ENCODE data around the gene SMURF2.

The SMURF2 gene

GRCh38 chr17:64534187-64534586, 127.9 kb downstream of the SMURF2 start:
- DNase-seq, result peak; percentile 4

DNA sequence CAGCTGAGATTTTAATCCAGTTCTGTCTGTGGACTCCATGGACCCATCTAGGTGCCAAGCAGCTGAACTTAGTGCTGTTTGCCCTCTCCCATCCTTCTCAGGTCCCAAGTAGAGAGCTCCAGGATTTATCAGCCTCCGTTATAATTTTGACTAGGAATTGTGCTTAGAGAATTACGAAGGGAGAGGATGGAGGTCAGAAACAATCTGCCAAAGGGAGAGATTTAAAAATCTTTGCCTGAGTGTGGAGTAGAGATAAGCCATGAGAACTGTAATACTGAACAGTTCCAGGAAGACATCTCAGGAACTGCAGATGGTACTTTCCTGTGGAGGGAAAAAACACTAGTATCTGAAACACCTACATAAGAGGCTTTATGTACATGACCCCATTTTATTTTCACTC, 128.3 kb downstream of the SMURF2 start:
- DNase-seq, result no peak

GRCh38 chr17:64532409-64532808, 129.7 kb downstream of the SMURF2 start:
- no peak for DNase-seq

- DNase-seq, result no peak
Measured at GRCh38 chr17:64531955-64532371, 130.1 kb downstream of the SMURF2 start.

DNA sequence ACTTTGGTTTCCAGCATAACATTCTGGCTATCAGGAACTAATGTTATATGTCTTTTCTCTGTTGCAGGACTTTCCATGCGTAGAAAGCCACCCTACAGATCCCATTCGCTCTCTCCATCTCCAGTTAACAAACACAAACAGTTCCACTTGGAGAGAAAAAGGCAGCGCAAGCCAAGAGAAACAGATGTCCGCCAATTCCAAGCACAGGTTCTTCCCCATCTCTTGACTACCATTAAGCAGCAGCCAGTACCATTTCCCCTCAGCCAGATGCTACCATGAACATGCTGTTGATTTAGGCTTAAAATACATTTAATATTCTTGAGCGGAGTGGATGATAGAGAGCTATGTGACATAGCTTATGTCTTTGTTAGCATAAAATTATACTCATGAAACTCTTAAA, 132.9 kb downstream of the SMURF2 start:
- DNase-seq, result no peak

DNA sequence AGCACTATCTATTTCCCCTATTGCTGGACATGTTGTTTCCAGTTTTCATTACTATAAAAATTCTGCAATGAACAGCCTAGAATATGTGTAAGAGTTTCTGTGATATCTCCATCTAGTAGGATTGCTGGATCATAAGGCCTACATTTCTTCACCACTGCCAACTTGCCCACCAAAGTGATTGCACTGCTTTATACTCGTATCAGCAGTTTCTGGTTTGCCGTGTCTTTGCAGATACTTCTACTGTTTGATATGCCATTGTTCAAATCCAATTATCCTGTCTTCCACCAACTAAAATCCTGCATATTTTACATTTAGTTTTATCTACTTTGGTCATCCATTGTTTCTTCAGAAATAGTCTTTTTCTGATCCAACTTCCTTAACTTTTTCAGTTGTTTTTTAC, 134.2 kb downstream of the SMURF2 start:
- DNase-seq, result no peak

GRCh38 chr17:64520359-64520758, 141.7 kb downstream of the SMURF2 start:
- no peak for DNase-seq

DNA sequence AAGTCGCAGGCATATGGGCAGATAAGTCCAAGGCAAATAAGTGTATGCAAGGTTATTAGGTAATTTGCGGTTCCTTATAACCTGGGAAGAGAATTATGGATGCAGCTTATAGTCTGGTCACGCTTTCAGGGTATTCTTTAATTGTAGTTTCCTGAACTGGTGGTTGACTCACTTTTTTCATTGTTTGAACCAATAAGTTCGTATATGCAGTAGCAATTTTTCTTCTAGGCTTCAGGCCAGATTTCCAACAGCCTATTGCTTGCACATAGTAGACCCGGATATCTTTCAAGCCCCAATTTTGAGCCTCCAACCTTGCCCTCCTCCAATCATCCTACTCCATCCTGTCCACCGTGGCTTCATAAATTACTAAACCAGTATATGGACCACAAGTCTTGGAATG, 142.5 kb downstream of the SMURF2 start:
- no peak for DNase-seq

DNA sequence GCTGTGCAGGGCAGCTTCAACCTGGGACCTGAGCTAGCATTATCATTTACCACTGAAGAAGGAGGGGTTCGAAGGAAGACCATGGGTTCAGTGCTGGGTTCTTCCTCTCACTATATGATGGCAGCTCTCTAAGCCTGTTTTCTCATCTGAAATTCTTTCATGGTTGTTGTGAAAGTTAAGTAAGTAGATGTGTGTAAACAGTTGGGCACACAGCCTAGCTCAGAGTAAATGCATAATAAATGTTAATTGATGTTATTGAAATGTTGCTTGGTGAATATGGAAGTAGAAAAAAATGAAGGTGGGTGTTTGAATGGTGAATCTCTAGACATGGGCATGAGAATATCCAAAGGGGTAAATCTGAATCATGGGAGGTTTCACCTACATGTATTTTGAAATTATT, 146.3 kb downstream of the SMURF2 start:
- DNase-seq, result no peak

DNA sequence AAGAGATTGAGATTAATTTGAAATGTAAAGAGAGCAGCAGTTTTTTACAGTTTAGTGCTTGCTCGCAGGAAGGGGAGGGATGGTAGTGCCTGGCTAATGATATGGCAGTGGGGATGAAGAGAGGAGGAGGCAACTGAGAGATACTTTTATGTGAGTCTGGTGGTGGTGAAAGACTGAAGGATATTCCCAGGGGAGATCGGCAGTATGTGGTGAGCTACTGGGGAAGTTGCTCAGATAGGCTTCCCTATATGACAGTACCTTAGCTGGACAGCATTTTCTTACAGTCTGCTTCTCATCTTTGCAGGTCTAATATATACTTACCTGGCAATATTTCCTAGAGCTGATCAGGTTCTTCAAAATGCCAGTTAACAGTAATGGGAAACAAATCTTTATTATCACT, 146.7 kb downstream of the SMURF2 start:
- DNase-seq, result no peak

GRCh38 chr17:64509179-64509578, 152.9 kb downstream of the SMURF2 start:
- DNase-seq, result no peak

DNA sequence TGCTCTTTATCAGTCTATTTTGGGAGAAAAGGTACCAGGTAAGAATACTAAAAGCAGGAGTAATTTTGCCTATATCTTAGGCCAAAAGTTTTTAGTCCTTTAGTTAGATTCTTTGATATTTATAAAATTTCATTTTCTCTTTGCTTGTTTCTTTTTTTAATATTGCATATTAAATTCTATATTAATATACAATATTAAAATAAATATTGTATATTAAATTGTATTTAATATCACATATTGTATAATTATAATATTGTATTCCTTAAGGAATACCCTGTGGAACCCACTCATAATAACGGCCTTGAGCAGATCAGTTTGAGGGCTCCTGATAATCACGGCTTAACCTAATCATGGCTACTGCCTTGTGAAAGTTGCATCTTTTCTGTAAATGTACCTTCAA, 153.4 kb downstream of the SMURF2 start:
- no peak for DNase-seq

DNA sequence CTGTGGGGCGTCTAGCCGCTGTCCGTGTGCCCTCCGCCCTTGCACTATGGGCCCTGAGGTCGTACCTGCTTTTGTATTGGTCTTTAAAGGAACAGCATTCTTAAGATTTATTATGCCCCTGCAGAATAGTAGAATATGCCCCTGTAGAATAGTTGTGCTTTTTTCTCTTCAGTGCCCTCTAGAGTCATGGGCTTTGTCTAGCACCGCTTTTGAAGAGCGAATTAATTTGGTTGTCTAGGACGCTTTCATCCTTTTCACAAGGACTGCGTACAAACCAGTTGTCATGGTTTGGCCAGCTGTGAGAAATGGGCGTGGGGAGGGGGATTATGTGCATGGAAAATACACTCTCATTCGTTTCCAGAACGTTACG, 154.7 kb downstream of the SMURF2 start:
- DNase-seq, result peak; percentile 21

DNA sequence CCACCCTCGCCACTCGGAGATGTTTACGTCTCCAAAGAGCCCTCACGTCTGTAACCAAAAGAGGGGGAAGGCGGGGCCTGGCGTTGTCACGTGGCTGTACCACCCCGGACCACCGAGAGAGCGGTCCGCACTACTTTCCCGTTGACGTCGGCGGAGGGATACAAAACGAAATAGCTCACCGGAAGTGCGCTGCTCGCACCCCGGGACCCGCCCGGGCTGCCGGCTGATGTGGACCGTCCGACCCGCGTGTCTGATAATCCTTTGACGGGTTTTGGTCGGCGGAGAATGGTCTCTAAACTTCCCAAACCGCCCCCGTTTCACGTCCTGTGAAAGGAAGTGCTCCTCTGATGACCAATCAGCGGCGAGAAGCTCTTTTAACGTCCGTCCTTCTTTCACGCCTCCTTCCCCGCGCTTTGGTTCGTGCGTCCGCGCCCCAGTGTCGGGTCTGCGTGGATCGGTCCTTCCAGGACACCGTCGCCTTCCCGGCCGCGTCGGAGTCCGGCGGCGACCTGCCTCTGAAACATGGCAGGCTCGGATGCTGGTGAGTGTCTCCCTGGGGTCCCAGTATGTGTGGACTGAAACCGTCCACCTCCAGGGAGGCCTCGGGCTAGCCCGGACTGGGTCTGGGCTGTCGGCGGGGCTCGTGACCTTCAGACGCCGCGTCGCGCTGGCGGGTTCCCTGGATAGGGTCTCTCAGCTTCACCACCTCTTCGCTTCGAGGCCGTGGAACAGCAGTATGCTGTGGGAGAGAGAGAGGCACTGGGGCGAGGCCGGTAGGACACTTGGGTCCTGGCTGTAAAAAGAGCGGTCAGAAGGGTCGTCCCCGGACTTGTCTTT, 155.3 kb downstream of the SMURF2 start, which contains the start of gene CEP95:
Gene CEP95, plus strand, starts transcription at position 402 of the 837 bp plus-strand sequence. Its CDS starts 121 bp downstream, at position 523.
- DNase-seq, result peak; percentile 99

DNA sequence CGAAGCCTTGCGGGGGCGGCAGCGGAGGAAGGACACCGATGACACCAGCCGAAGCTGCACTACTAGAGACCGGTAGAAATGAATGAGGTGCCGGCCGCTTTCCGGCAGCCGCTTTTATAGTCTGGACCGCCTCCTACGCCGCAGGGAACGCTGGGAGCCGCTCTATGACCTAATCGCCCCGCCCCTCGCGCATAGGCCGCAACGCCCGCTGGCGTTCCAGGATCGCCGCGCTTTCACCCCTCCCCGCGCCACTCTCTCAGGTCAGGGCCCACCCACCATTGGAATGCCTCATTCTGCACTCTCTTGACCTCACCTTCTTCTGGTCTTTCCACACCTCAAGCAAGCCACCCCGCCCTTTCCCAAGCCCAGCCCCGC, 155.9 kb downstream of the SMURF2 start, which contains the start of gene DDX5:
Gene DDX5, minus strand, starts transcription at position 89 of the 375 bp plus-strand sequence. CDS start 170 bp downstream, outside the sequence.
- peak; percentile 99 for DNase-seq

- peak; percentile 75 for DNase-seq
Measured at GRCh38 chr17:64505340-64506200, 156.5 kb downstream of the SMURF2 start.

DNA sequence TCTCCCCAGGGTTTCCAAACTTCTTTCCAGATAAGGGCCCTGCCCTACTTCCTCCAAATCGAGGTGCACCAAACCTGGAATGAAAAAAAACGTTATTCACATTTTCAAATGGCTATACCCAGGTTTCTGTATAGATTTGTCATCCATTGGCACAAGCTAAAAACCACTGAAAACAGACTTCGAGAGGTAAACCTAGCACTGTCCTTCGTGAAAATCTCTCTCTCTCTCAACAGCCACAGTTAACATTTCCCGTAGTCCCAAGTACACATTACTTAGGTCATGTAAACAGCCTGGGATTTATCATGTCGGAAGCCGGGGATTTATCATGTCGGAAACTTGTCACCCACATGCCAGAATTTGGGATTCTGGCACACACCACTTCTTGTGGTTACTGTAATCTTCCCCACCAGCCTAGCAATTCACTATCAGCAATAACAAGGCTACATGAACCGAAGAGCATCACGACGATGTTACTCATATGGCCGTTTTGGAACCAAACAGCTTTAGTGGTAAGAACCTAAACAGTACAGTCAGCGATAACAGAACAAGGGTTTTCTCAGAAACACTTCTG, 157.3 kb downstream of the SMURF2 start:
- DNase-seq, result no peak

DNA sequence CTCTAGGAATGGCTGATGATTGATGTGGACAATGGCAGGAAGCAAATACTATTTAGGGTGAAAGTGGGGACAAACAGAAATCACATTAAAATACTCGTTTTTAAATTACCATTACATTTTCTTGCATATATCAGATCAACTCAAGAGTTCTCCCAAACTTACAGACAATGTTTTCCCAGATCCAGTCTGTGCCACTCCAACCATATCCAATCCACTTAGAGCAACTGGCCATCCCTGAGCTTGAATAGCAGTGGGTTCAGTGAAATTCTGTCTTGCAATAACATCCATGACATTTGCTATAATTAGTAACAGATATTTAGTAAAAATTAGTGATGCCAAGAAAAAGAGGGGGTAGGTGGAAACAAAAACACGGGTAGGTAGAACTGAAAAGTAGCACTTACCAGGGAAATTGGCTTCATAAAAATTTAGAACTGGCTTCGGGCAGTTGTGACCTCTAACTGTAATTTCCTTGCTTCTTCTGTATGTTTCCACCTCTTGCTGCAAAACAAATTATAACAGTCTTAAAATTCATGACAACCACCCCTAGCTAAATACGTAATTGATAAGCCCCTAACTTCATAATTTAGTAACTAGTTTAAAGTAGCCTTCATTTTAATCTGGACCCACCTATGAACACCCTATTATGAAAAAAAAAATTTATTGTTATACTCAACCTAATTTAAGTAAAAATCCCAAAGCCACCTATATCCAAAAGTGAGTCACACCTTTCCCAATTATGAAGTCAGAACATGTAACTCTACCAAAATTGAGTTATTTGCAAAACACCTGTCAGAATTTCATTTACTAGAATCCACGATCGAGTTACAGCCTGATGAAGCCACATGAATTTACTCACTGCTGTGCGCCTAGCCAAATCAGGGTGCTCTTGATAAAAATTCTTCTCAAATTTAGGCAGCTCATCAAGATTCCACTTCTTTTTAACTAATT, 158.0 kb downstream of the SMURF2 start:
- no peak for DNase-seq

DNA sequence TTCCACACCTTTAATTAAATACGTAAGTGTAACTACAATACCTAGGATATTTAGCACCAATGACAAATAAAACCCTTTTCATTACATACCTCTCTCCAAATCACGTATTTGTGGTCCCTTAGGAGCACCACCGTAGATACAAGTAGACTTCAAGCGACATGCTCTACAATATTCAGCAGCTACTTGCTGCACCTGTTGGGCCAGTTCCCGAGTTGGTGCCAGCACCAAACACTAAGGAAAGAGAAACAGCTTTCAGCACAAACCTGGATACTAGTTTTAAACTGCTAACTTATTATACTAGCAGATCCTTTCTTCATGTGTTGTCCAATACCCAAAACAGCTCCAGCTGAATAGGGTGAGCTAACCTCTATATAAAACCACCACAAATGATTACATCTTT, 158.8 kb downstream of the SMURF2 start:
- DNase-seq, result no peak

GRCh38 chr17:64502809-64503208, 159.3 kb downstream of the SMURF2 start:
- no peak for DNase-seq

DNA sequence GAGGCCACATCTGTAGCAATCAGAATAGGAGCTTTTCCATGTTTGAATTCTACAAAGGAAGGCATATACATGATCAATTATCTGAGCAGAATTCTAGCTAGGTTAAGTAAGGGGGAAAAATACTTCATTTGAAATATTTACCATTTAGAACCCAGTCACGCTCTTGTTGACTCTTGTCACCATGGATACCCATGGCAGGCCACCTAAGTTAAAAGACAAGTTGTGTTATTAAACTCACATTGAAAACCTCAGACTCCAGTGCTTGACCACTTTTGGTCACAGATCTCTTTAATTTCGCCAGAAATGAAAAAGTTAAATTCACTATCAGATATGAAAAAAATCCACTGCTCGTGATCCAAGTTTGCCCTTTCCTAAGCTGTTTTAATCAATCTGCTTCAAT, 160.1 kb downstream of the SMURF2 start:
- no peak for DNase-seq
